ENCODE results near the gene RYK.
"Not testable (repeated sequence)": the region's sequence is repeated elsewhere in the genome, so short reads cannot be mapped to it uniquely, and the experiment has no call there.

Gene RYK

GRCh38 chr3:134253475-134254226 lies 3.0 kb upstream of the RYK start:
- no peak for DNase-seq (ENCODE audit: low read depth)

GRCh38 chr3:134252766-134253165 lies 2.1 kb upstream of the RYK start:
- DNase-seq (ENCODE audit: low read depth), result no peak

- DNase-seq (ENCODE audit: low read depth), result no peak
These were observed 1.2 kb upstream of the RYK start for GRCh38 chr3:134251731-134252391.

- peak; percentile 29 for DNase-seq (ENCODE audit: low read depth)
These were observed 533 bp downstream of the RYK start for GRCh38 chr3:134249935-134250716.

- no peak for DNase-seq (ENCODE audit: low read depth)
These were observed 1.3 kb downstream of the RYK start for GRCh38 chr3:134249296-134249841.

GRCh38 chr3:134244921-134245320 lies 5.7 kb downstream of the RYK start:
- no peak for DNase-seq (ENCODE audit: low read depth)

GRCh38 chr3:134242649-134243617 lies 7.7 kb downstream of the RYK start:
- DNase-seq (ENCODE audit: low read depth), result no peak

- DNase-seq (ENCODE audit: low read depth), result no peak
These were observed 11.1 kb downstream of the RYK start for GRCh38 chr3:134239538-134239937.

- DNase-seq (ENCODE audit: low read depth), result no peak
These were observed 13.1 kb downstream of the RYK start for GRCh38 chr3:134237454-134238145.

- DNase-seq (ENCODE audit: low read depth), result no peak
These were observed 14.0 kb downstream of the RYK start for GRCh38 chr3:134236505-134237170.

- no peak for DNase-seq (ENCODE audit: low read depth)
These were observed 15.0 kb downstream of the RYK start for GRCh38 chr3:134235577-134236076.

GRCh38 chr3:134232951-134233350 lies 17.7 kb downstream of the RYK start:
- DNase-seq (ENCODE audit: low read depth), result no peak

GRCh38 chr3:134232151-134232550 lies 18.5 kb downstream of the RYK start:
- no peak for DNase-seq (ENCODE audit: low read depth)

- no peak for DNase-seq (ENCODE audit: low read depth)
These were observed 19.5 kb downstream of the RYK start for GRCh38 chr3:134231131-134231530.

GRCh38 chr3:134229038-134229437 lies 21.6 kb downstream of the RYK start:
- DNase-seq (ENCODE audit: low read depth), result no peak

- DNase-seq (ENCODE audit: low read depth), result no peak
These were observed 22.2 kb downstream of the RYK start for GRCh38 chr3:134228479-134228878.

GRCh38 chr3:134228035-134228434 lies 22.6 kb downstream of the RYK start:
- DNase-seq (ENCODE audit: low read depth), result no peak

- DNase-seq (ENCODE audit: low read depth), result not testable (repeated sequence)
These were observed 25.9 kb downstream of the RYK start for GRCh38 chr3:134224796-134225156.

- DNase-seq (ENCODE audit: low read depth), result no peak
These were observed 27.8 kb downstream of the RYK start for GRCh38 chr3:134222835-134223234.

- no peak for DNase-seq (ENCODE audit: low read depth)
These were observed 33.8 kb downstream of the RYK start for GRCh38 chr3:134216851-134217250.
